Muscle of leg (tissue), 11 donors: ENCODE data around the gene ENTPD2. TPM values are rescaled to one million over a fixed set of nuclear protein-coding genes. Genes with fewer than 3 reads are reported as not detected.

Experiments
- DNase-seq: peaks from one replicate; pipeline ENCODE4 v3.0.0; 2013
- H3K27ac ChIP-seq: one replicate; pipeline ENCODE4 v1.5.1; 2013; ENCODE audit warnings: mild to moderate bottlenecking, low read length, control low read depth
- H3K27me3 ChIP-seq: one replicate; pipeline ENCODE4 v1.6.1; 2013; ENCODE audit warnings: low read length; ENCODE audit not compliant: control insufficient read depth, insufficient read depth
- H3K36me3 ChIP-seq: one replicate; pipeline ENCODE4 v1.6.1; 2013; ENCODE audit warnings: low read length; ENCODE audit not compliant: control insufficient read depth, insufficient read depth
- H3K4me1 ChIP-seq: one replicate; pipeline ENCODE4 v1.6.1; 2013; ENCODE audit warnings: low read length; ENCODE audit not compliant: control insufficient read depth, insufficient read depth
- H3K4me3 ChIP-seq: one replicate; pipeline ENCODE4 v1.5.1; 2013; ENCODE audit warnings: low read length, control low read depth
- H3K9me3 ChIP-seq: replicated peaks from 2 replicates; pipeline ENCODE4 v1.6.1; 2013; ENCODE audit warnings: low read depth, low read length; ENCODE audit not compliant: control insufficient read depth
- WGBS: methylation state at CpG from one replicate; pipeline ENCODE4 v1.1.5; 2013; ENCODE audit warnings: missing lambda C conversion rate; ENCODE audit not compliant: insufficient coverage; 5-methylcytosine and 5-hydroxymethylcytosine counted together
- polyA plus RNA-seq, 8 donors: library from polyadenylated mRNA; unstranded; fragments of 120-200 nt; gene quantifications; one replicate each; pipeline versions ENCODE4 v1.2.1 to v1.2.3, GENCODE V29; 2013; ENCODE audit warnings: inconsistent platforms in 1 of 8, low replicate concordance in 1 of 8; ENCODE audit not compliant: insufficient read length in 8 of 8, insufficient read depth in 1 of 8
- total RNA-seq: library from RNA; stranded (reverse); fragments of 120-200 nt; gene quantifications from one replicate; pipeline ENCODE4 v1.2.4, GENCODE V29; 2013

ENTPD2 gene
- total and polyA plus RNA-seq, 9 donors, result 3.7 to 20.6 (median 13.0) TPM

DNA sequence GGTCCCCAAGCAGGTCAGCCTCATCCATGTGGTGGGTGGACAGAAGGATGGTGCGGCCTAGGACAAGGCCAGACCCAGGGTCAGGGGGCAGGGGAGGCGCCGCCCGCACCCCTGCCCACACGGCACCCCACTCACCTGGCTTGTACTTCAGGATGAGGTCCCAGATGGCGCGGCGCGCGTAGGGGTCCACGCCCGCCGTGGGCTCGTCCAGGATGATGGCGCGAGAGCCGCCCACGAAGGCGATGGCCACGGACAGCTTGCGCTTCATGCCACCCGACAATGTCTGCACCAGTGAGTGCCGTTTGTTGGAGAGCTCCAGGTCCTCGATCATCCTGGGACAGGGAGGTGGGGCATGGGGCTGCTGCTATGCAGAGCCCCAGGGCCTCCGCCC, 38.3 kb downstream of the ENTPD2 start:
- Histone ChIP-seq H3K27me3 (no peaks in the 10 kb centered on the region), H3K4me1 (no peaks in the 10 kb centered on the region)
- WGBS, result 98% methylated on average over 22 of the region's 25 CpGs

DNA sequence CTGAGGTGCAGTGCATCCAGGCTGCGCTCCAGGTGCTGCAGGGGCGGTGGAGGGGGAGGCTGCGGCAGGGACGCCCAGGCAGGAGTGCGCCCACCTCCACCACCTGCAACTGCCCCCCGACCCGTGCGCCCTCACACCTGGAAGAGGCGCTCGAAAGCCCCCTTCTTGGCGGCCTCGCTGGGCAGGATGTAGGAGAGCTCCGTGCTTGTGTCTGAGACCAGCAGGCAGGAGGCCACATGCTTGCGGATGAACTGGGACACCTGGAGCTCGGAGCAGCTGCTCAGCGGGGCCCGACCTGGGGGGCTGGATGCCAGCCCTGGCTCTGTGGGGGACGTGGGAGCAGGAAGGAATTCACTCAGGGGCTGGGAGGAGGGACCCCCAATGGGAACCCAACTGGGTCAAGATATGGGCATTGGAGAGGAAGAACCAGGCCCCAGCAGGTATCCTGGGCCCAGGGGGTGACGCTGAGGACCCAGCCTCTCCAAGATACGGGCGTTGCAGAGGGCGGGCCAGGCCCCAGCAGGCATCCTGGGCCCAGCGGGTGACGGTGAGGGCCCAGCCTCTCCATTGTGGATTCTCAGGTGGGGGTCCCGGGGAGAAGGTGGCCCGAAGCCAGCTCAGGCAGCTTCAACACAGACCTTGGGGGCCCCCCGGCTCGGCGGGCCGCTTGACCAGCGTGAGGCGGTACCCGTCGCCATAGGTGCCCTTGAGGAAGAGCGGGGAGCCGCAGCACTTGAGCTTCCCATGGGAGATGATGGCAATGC, 38.9 kb downstream of the ENTPD2 start:
- Histone ChIP-seq H3K4me3 (no peak overlapping the region), H3K36me3 (peaks cover 46% of the 10 kb centered on the region), H3K27ac (no peak overlapping the region), H3K27me3 (no peaks in the 10 kb centered on the region), H3K4me1 (no peaks in the 10 kb centered on the region), H3K9me3 (no peaks in the 10 kb centered on the region)
- WGBS, result 88% methylated on average over 31 of the region's 36 CpGs
- DNase-seq, result no peak

More for the DNA sequence above, 38.3 kb downstream of the ENTPD2 start:
- H3K4me3 ChIP-seq, result no peak overlapping the region
- H3K27ac ChIP-seq, result no peak overlapping the region
- no peaks in the 10 kb centered on the region for H3K9me3 ChIP-seq
- H3K36me3 ChIP-seq, result peaks cover 49% of the 10 kb centered on the region
- no peak for DNase-seq

DNA sequence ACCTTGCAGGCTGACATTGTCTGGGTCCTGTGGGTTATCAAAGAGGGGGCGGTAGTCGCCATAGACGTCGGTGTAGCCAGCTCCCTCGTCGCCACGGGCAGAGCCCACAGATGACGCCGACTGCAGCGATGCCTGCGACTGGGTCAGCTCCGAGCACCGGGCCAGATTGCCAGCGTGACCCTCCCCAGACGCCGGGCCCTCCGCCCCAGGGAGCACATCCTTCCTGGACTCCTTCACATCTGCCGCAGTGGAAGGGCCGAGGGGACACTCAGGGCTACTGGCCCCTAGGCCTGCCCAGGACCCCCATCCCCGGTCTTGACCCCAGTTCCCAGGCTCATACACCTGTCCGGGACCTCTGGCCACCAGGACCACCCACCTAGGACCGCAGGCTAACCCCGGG, 39.7 kb downstream of the ENTPD2 start:
- Histone ChIP-seq H3K4me3 (no peak overlapping the region), H3K27ac (no peak overlapping the region), H3K9me3 (no peaks in the 10 kb centered on the region), H3K36me3 (peaks cover 50% of the 10 kb centered on the region), H3K27me3 (no peaks in the 10 kb centered on the region), H3K4me1 (no peaks in the 10 kb centered on the region)
- WGBS, result 86% methylated on average over 20 of the region's 23 CpGs
- no peak for DNase-seq

DNA sequence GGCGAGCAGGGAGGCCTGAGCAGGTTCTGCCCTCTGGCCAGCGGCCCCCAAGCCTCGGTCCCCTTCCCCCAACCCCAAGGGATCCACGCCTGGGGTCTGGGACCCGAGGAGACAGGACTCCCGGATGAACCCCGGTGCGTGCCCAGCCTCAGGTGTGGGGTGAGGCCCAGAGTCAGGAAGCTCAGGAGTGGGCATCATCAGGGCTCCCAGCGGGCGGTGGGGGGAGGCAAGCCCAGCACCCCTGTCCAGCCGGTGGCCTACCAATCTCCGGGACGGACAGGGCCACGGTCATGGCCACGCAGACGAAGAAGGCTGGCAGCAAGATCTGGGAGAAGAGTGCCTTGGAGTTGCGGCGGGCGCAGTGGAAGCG, 40.3 kb downstream of the ENTPD2 start:
- no peaks in the 10 kb centered on the region for H3K27me3 ChIP-seq
- no peak for DNase-seq
- H3K4me1 ChIP-seq, result no peaks in the 10 kb centered on the region
- H3K36me3 ChIP-seq, result peaks cover 50% of the 10 kb centered on the region
- no peak overlapping the region for H3K4me3 ChIP-seq
- H3K27ac ChIP-seq, result no peak overlapping the region
- no peaks in the 10 kb centered on the region for H3K9me3 ChIP-seq
- 95% methylated on average over 15 of the region's 20 CpGs for WGBS

DNA sequence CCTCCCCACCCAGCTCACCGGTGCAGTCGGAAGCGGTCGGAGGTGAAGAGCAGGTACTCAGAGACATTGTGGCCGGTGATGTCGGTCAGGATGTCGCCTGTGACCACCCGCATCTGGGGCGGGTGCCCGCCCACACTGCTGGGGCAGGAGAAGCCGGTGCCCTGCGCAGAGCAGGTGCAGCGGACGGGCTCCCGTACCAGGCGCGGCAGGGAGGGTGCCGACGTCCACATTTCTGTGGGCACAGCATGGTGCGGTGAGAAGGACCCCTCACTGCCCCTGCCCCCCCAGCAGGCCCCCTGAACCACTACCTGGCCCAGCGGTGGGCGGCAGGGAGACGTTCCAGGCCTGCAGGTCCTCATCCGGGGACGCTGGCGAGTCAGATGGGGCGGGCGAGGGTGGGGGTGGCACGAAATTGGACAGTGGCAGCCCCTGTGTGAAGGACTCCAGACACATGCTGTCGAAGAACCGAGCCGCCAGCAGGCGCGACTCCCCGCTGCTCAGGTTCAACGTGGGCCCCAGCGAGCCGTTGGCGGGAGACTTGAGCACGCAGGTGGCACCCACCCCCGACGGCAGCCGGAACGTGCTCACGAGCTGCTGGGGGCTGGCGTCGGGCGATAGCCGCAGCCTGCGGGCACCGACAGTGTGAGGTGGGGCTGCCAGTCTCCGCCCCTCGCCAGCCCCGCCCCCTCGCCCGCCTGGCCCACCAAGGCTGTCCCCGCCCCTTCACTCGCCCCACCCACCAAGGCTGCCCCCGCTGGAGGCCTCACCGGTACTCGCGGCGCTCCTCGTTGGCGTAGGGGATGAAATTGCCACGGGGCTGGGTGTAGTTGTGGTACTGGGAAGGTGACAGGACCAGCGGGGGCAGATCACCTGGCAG, 40.9 kb downstream of the ENTPD2 start:
- Histone ChIP-seq H3K9me3 (no peaks in the 10 kb centered on the region), H3K27ac (no peak overlapping the region), H3K4me1 (peaks cover 5% of the 10 kb centered on the region), H3K4me3 (no peak overlapping the region), H3K27me3 (no peaks in the 10 kb centered on the region), H3K36me3 (peaks cover 50% of the 10 kb centered on the region)
- DNase-seq, result no peak
- 81% methylated on average over 52 of the region's 67 CpGs for WGBS

DNA sequence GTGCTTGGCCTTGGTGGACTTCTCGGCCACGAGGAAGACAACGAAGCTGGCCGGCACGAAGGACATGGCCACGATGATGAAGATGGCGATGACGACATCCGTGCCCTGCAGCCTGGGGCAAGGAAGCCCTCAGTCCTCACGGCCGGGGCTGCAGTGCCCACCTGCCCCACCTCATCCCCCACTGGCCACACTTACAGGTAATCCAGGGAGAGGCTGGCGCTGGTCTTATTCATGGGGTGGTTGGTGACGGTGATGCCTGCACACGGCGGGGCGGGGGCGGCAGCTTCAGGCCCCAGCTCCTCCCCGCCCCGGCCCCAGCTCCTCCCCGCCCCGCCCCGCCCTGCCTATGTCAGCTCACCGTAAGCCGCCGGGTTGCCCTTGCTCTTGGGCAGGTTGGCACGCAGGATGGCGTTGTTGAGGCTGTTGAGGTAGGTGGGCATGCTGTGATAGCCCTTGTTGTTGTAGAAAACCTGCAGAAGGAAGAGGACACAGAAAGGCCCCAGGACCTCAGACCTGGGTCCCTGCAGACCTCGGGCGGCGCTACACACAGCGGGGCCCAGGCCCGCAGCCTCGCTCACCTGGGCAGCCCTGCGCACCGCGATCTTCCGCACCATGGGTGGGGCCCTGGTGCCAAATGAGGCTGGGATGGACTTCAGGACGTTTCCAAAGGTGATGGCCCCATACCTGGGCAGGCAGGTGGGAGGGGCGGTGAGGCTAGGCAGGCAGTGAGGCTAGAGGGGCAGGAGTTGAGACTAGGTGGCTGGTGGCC, 41.8 kb downstream of the ENTPD2 start:
- Histone ChIP-seq H3K36me3 (peaks cover 45% of the 10 kb centered on the region), H3K4me1 (peaks cover 13% of the 10 kb centered on the region)
- 90% methylated on average over 29 of the region's 39 CpGs for WGBS

DNA sequence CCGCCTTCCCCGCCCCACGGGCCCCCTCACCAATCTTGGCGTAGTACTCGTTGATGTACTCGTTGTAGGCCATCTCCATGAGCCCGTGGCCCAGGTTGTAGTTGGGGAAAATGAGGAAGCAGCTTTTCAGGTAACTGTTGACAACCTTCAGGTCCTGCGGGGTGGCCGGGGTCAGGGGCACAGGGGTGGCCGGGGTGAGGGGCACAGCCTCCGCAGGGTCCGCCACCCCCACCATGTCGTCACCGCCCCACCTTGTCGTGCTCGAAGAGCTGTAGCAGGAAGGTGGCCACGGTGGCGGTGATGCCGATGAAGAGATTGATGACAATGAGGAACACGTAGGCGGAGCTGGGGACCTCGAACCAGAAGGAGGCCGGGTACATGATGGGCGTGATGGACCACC, 42.7 kb downstream of the ENTPD2 start:
- no peak for DNase-seq
- H3K27me3 ChIP-seq, result no peaks in the 10 kb centered on the region
- H3K4me3 ChIP-seq, result no peak overlapping the region
- H3K9me3 ChIP-seq, result no peaks in the 10 kb centered on the region
- 93% methylated on average over 24 of the region's 24 CpGs for WGBS
- peaks cover 36% of the 10 kb centered on the region for H3K36me3 ChIP-seq
- peaks cover 21% of the 10 kb centered on the region for H3K4me1 ChIP-seq
- H3K27ac ChIP-seq, result no peak overlapping the region

More for the DNA sequence above, 41.8 kb downstream of the ENTPD2 start:
- DNase-seq, result no peak
- no peaks in the 10 kb centered on the region for H3K27me3 ChIP-seq
- H3K9me3 ChIP-seq, result no peaks in the 10 kb centered on the region
- H3K27ac ChIP-seq, result no peak overlapping the region
- H3K4me3 ChIP-seq, result no peak overlapping the region

DNA sequence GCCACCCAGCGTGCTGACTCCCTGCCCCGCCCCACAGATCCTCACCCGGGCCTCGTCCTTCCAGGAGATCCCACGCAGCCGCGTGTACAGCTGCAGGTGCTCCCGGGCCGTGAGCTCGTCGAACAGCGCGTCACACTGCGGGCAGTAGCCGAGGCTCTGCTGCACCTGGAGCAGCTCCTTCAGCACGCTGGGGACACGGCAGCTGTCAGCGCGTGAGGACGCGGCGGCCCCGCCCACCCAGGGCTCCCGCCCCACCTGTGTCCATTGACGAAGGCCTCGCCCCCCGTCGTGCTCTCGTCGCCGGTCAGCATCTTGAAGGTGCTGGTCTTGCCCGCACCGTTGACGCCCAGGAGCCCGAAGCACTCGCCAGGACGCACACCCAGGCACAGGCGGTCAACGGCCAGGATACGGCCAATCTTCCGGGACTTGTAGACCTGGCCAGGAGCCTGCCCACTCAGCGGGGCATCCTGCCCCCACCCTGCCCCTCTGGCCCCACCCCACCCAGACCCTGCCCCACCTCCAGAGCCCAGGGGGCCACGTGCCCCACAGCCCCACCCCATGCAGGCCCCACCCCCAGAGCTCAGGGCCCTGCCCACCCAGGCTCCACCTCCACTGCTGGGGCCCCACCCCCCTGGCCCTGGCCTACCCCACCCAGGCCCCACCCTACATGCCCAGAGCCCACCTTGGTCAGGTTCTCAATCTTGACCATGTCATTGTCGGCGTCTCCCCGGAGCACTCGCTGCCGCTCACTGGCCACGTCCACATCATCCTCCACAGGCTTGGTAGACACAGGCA, 43.7 kb downstream of the ENTPD2 start:
- DNase-seq, result no peak
- Histone ChIP-seq H3K4me3 (no peak overlapping the region), H3K27me3 (no peaks in the 10 kb centered on the region), H3K9me3 (no peaks in the 10 kb centered on the region), H3K27ac (no peak overlapping the region), H3K4me1 (peaks cover 22% of the 10 kb centered on the region), H3K36me3 (peaks cover 30% of the 10 kb centered on the region)
- WGBS, result 92% methylated on average over 47 of the region's 49 CpGs

DNA sequence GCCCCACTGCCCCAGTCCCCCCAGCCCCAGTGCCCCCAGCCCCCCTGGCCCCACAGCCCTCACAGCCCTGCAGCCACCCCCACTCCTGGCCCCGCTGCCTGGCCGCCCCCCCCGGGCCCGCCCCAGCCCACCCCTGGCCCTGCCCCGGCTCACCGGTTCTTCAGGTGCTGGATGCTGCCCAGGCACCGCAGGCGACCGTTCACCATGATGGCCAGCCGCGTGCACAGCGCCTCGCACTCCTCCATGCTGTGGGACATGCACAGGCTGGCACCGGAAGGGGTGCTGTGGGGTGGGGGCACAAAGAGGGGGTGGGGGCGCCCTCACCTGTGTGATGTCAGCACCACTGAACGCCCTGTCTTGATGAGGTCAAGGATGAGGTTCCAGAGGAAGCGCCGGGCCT, 44.6 kb downstream of the ENTPD2 start:
- WGBS, result 82% methylated on average over 12 of the region's 18 CpGs
- Histone ChIP-seq H3K27me3 (no peaks in the 10 kb centered on the region), H3K4me3 (no peak overlapping the region), H3K9me3 (no peaks in the 10 kb centered on the region), H3K4me1 (peaks cover 22% of the 10 kb centered on the region), H3K36me3 (peaks cover 26% of the 10 kb centered on the region), H3K27ac (no peak overlapping the region)
- no peak for DNase-seq
